GOT3 (cell line): ENCODE results near the gene RASA2.
"Not testable (repeated sequence)": the region's sequence is repeated elsewhere in the genome, so short reads cannot be mapped to it uniquely, and the experiment has no call there.

Experiments
- DNase-seq: peaks from one replicate; lab custom pipeline; 2025; ENCODE audit warnings: mixed read lengths; lab: John Stamatoyannopoulos, UW

The RASA2 gene

DNA sequence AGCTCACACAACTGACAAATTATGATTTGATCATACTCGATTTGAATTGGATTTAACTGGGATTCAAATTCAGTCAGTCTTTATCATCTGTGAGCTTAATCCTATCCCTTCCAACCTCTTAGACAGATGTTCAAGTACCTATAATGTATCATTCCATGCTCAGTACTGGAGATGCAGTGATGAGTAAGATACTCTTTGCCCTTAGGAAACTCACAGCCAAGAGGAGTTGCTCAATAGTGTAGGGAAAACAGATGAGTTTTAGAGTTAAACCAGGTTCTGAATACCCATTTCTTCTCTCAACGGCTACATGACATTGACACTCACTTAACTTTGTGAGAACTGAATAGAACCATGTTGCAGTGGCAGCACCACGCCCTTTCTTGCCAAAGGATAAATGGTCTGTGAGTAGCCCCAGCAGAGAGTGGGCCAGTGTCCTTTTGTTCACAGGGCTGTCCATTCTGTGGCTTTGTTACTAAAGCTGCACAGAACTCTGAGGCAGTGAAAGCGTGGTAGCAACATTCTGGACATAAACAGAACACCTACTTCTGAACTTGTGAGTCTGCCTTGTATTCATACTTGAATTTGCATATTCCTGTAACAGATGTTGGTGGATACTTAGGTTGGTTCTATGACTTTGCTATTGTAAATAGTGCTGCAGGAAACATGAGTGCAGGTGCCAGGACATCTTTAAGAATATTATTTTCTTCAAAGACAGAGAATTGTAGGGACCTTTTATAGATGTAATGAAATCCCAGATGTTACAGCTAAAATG is 91.6 kb downstream of the RASA2 start:
- DNase-seq = no peak

DNA sequence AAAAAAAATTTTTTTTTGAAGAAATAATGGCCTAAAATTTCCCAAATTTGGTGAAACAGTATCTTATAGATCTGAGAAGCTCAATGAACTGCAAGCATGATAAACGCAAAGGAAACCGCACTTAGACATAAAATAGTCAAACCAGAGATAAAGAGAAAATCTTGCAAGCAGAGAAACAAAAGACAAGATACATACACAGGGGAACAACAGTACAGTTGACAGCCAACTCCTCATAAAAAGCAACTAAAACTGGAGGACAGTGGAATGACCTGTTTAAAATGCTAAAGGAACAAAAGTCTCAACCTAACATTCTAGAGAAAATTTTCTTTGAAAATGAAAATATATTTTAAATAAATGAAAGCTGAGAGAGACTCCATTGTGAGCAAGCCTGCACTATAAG is 107.5 kb downstream of the RASA2 start:
- no peak for DNase-seq

DNA sequence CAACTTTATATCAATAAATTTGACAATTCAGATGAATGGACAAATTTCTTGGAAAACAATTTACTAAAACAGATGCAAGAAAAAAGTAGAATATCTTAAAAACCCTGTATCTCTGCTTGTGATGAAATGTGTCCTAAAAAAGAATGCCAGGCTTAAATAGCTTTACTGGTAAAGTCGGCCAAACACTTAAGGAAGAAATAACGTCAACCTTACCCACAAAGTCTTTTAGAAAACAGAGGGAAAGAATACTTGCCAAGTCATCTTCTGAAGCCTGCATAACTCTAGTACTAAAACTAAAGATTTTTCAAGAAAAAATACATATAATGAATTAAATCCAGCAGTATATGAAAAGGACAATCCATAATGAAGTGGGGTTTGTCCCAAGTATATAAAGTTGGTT is 111.1 kb downstream of the RASA2 start:
- no peak for DNase-seq

DNA sequence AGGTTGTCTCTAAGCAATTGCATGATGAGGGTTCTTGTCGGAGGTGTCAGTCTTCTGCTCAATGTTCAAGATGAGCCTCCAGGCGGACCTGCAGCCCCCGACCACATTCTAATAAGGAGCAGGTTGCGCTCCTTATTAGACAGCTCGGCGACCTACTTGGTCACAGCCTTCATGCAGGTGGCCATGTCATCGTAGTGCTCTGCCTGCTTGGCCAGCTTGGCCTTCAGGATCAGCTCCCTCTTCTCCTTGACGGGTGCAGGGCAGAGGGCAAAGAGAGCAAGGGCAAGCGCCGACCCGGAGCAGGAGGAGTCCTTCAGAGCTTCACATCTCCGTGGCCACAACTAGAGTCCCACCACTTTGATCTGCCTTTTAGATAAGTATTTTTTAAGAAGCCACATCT is 113.5 kb downstream of the RASA2 start:
- no peak for DNase-seq

DNA sequence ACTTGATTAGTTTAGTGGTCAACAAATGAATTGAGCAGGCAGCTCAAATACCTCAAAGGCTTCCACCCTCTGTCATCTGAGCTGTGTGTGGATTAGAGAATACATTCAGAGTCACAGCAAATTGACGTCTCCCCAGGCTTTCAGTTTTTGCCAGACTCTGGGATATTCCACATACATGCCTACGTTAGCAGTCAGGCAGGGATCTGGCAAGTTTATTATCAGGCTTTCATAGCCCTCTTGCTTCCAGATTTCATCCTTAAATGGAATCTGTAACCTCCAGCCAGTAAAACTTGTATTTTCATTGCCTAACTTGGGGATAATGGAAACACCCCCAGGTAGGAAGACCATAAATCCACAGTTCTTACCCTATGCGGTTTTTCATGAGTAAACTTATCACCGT is 115.9 kb downstream of the RASA2 start:
- no peak for DNase-seq

DNA sequence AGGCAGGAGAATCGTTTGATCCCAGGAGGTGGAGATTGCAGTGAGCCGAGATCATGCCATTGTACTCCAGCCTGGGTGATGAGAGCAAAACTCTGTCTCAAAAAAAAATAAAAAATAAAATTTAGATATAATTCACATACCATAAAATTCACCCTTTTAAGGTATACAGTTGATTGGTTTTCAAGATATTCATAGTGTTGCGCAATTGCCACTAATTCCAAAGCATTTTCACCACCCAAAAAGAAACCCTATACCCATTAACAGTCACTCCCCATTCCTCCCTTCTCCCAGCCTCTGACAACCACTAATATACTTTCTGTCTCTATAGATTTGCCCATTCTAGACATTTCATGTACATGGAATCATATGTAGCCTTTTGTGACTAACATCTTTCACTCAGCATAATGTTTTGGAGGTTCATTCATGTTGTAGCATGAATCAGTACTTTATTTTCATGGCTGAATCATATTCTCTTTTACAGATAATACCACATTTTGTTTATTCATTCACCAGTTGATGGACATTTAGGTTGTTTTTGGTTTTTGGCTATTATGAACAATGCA is 116.7 kb downstream of the RASA2 start:
- DNase-seq = no peak

DNA sequence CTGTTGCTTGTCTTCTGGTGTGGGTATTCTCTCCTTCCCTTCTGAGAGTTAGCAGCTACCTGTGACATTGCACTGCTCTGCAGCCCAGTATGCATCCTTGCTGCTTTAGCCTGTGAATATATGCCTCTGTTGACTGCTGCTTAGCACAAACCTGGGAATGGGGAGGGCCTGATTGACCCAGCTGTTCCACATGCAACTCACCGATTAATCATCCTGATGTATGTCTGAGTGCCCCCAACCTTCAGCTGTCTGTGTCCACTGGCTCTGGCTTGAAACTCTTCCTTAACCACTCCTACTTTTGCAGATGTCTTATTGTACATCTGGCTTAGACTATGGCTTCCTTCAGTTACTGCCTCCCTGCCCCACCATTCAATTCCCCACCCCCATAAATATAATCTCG is 119.1 kb downstream of the RASA2 start:
- DNase-seq = no peak

DNA sequence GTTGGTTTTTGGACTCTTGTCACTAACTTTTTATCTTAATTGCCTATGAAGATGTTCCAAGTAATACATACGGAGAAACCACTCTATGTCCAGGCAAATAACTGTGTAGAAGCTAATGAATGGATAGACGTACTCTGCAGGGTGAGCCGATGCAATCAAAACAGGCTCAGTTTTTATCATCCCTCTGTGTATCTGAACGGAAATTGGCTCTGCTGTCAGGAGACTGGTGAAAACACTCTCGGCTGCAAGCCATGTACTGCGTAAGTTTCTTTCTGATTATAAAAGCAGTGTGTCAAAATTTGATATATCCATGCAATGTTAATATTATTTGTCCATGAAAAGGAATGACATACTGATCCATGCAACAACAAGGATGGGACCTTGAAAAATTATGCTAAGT is 121.6 kb downstream of the RASA2 start:
- no peak for DNase-seq

DNA sequence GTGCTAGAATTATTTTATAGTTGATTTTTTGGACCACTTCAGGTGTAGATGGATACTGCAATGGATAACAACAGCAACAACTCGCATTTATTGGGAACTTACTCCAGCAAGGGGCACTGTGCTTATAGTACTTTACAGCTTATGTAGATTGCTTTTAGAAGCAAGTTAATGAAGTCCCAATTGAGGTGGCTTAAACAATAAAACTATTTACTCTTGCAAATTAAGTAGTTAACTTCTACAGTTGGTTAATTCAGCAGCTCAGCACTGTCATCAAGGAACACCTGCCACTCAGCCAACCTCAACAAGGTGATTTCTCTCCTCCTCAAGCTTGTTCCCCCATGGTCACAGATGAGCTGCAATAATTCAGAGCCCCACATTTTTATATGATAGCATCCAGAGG is 124.1 kb downstream of the RASA2 start:
- no peak for DNase-seq

DNA sequence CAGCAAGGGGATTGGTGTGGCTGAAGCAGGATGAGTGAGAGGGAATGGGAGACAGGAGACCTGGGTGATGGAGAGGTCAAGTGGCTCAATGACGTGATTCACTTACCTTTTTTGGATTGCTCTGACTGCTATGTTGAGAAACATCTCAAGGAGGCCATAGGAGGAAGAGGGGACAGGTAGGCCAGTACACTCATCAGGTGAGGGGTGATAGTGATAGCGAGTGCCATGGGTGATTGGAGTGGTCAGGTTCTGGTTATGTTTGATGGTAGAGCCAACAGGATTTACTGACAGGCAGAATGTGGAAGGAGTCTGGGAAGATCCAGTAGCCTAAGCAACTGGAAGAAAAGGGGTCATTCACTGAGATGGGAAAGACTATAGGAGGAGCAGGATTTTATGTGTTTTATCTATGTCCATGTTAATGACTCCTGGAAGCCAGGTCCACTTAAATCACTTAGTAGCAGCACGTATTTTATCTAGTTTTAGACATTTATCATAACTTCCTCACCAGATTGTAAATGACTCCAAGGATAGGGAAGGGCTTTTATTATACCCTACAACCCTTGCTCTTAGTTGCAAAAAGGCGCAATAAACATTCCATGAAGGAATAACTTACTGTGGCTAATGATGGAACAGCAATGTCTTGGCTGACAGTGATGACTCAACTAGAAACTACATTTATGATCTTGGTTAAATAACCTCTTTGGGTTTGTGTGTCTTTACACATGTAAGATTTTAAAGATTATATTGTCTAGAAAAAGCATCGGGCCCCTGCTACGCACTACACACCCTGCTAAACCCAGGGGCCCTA is 131.5 kb downstream of the RASA2 start:
- no peak for DNase-seq

DNA sequence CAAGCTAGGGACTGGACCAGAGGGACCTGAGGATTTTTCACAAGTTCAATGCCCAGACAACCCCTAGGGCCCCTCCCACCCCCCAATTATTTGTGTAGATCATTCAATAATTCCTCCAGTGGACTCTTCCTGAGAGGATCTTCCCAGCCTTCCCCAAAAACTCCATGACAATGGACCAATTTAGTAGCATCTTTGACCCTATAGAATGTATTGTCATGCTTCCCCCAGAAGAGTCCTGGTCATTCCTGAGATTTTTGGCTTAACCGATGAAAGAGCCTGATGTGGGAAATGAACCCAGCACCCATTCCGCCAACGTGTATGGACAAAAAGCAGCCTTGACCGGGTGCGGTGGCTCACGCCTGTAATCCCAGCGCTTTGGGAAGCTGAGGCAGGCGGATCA is 132.1 kb downstream of the RASA2 start:
- DNase-seq = no peak

DNA sequence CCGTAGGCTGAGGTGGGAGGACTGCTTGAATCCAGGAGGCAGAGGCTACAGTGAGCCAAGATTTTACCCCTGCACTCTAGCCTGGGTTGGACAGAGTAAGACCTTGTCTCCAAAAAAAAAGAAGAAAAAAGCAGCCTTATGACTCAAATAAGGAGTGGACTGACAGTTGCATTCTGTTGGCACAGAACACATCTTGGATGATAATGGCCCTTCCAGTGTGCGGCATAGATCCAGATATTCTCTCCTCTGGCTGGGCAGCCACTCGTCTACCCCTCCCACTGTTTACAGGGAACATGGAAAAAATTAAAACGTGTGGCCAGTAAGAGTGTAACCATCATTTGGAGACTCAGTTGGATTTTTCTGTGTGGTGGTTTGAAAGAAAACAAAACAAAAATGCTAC is 132.6 kb downstream of the RASA2 start:
- no peak for DNase-seq

DNA sequence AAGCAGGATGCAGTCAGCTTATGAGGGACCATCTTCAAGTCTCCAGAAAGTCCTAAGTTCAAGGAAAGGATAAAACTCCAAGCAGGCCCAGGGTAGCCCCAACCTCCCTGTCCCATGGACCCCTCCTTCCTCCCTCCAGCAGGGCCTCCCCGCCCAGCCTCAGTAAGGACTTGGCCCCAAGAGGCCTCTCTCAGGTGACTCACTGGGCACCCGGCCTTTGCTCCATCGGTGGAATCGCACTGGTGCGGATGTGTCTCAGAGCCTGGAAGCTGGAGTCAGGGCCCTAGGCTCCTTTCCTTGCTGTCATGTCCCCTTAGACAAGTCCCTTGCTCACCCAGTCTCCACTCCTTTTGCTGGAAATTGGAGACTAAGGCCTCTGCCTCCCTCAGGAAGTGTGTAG is 136.9 kb downstream of the RASA2 start:
- no peak for DNase-seq

DNA sequence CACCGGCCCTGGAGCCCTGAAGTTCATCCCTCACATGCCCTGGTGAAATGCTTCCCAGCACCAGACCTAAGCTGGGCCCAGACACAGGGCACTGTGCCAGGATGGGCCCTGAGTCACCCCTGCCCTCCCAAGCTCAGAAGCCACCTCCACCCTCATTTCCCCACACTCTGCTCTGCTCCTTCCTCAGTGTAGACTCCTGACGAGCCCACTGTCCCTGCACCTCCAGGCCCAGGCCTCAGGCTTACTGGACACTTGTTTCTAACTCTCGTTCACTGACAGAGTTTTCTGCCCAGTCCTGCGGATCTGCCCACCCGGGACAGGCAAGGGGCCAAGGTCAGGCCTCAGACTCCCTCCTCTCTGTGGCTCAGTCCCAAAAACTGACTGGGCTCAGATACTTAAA is 138.7 kb downstream of the RASA2 start:
- DNase-seq = no peak

DNA sequence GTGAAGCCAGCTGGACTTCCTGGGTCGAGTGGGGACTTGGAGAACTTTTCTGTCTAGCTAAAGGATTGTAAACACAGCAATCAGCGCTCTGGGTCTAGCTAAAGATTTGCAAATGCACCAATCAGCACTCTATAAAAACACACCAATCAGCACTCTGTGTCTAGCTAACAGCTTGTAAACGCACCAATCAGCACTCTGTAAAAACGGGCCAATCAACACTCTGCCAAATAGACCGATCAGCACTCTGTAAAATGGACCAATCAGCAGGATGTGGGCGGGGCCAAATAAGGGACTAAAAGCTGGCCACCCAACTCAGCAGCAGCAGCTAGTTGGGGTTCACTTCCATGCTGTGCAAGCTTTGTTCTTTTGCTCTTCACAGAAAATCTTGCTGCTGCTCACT is 141.5 kb downstream of the RASA2 start:
- DNase-seq = not testable (repeated sequence)

DNA sequence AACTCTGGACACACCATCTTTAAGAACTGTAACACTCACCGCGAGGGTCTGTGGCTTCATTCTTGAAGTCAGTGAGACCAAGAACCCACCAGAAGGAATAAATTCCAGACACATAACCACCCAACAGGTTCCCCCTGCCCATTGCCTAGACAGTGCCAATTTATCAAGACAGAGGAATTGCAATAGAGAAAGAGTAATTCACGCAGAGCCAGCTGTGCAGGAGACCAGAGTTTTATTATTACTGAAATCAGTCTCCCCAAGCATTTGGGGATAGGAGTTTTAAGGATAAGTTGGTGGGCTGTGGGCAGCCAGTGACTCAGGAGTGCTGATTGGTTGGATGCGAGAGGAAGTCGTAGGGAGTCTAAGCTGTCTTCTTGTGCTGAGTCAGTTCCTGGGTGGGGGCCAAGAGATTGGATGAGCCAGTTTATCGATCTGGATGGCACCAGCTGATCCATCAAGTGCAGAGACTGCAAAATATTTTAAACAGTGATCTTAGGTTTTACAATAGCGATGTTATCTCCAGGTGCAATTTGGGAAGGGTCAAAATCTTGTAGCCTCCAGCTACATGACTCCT is 142.1 kb downstream of the RASA2 start:
- DNase-seq = not testable (repeated sequence)

DNA sequence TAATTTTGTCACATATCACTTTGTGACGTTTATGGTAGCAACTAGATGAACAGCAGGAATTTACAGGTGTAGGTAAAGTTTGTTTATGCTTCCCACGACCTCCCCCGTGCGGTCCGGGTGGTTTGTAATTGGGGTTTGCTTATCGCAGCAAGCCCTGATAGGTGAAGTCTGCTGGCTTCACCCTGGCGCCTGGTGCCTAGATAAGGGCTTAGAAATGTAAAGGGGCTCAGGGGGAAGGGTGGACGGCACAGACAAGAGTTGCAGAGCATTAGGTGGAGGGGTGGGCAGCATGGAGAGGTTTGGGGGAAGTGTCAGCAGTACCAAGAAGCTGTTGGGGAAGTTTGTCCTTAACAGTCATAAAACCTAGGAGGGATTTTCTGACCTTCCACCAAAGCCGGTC is 143.1 kb downstream of the RASA2 start:
- no peak for DNase-seq

DNA sequence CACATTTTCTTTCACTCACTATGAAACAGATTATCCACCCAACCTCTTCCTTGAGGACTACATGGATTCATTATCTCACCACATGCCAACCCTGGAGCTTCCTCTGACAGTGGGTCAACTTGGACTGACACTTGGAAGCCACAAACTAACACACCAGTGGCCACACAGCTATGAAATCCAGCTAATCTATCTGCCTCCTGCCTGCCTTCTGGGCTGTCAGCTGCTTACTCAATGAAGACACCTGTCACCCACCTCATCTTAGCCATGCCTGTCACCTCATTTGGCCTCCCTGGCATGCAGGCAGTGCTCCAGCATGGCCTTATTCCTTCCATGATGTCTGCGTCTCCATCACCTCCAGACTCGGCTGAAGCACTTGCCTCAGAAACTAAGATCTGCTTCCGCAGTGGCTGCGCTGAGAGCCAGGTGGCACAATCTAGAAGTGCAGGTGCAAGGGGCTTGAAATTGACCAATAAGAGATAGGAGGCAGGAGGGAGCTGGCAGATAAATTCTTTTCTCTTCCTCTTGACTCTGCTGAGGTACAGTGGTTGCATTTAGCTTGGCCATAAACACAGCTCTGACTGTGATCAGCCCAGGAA is 146.1 kb downstream of the RASA2 start:
- DNase-seq = no peak

DNA sequence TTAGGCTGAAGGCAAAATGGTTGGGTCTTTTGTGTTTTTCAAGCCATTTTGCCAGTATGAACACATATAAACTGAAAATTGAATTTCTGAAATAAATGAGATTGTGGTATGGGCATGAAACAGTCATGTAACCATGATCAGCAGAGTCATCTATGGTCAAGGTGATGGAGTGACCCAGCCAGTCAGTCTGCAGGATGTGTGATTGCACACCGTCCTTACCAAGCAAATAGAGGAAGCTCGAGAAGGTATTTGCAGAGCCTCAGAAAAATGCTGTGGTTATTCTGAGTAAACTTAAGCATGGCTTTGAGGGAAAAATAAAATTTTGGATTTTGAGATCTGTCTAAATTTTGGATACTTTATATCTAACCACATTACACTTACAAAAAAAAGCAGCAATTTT is 155.4 kb downstream of the RASA2 start:
- no peak for DNase-seq

DNA sequence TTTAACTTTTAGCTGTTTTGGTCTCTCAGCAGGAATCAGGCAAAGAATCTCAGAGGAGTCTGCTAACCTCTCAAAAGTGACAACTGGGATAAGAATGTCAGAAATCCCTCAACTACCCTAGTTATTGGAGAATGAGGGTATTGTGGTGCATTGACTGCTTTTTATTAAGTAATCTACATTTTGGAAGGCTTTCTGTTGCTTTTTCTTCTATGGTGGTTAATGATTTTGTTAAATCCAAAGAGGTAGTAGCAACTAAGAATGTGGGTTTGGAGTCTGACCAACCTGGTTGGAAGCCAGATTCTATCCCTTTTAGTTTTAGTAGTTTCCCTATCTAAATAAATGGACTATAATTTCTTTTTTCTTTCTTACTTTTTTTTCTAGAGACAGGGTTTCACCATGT is 156.6 kb downstream of the RASA2 start:
- no peak for DNase-seq

DNA sequence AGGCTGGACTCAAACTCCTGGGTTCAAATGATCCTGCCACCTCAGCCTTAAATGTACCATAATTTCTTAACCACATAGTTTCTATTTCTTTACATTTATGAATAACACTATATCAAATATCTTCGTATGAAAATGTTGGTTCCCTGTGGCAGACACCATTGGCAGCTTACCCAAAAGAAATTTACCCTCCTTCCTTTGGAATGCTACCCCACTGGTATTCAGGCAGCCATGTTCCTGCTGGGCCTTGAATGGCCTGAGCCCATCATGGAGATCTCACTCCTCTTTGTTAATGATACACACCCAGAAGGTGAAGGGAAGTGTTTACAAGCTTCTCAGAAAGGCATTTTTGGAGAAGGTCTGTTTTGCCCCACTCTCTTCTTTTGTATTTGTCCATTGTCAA is 157.0 kb downstream of the RASA2 start:
- DNase-seq = no peak

DNA sequence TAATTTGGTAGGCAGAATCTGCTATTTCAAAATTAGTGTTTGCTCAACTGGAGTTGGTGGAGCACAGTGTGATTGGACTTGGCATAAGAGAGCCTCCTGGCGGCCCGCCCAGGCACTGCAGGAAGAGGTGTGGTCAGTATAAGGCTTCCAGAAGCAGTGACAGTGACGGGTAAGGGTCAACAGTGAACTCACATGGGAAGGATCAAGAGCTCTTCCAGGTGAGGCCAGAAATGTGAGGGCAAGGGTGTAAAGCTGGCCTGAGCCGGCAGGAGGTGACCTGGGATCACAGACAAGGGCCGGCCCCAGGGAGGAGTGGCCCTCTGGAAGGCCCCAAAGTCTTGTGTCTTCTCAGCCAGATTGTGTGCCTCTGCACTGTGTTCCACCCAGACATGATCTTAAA is 158.1 kb downstream of the RASA2 start:
- no peak for DNase-seq
